SH-SY5Y (cell line): Measurements from ENCODE around the gene DGAT2.

Experiments used
- GATA2 ChIP-seq: IDR thresholded peaks from 2 replicates; pipeline ENCODE4 v1.6.1; 2011; ENCODE audit warnings: mild to moderate bottlenecking, low read depth, low read length
- GATA3 ChIP-seq: IDR thresholded peaks from 2 replicates; pipeline ENCODE4 v1.6.1; 2011; ENCODE audit warnings: low read depth, mild to moderate bottlenecking, low read length, moderate library complexity

GRCh38 chr11:75785187-75785586 is 16.6 kb downstream of the DGAT2 start:
- TF ChIP-seq GATA3 (no peak), GATA2 (no peak)
